DND-41 (cell line): Measurements from ENCODE around the gene ACAN.

ENCODE experiments used
- CTCF ChIP-seq: IDR thresholded peaks from 2 replicates; pipeline ENCODE4 v1.5.1; 2012; ENCODE audit warnings: borderline replicate concordance, low read length, moderate library complexity, mild to moderate bottlenecking; ENCODE audit not compliant: poor library complexity, severe bottlenecking; ENCODE audit errors: extremely low read depth
- EZH2 ChIP-seq: IDR thresholded peaks from 3 replicates; pipeline ENCODE4 v1.6.1; 2012; ENCODE audit warnings: borderline replicate concordance, low read depth, mild to moderate bottlenecking, moderate library complexity, low read length, inconsistent platforms; ENCODE audit not compliant: severe bottlenecking

- TF ChIP-seq CTCF, result no peak
- TF ChIP-seq EZH2, result no peak
Measured at GRCh38 chr15:88917760-88918159, 114.5 kb downstream of the ACAN start.
